ENCODE data around the gene PIK3AP1.
"Not testable (repeated sequence)": the region's sequence is repeated elsewhere in the genome, so short reads cannot be mapped to it uniquely, and the experiment has no call there.

Gene PIK3AP1

GRCh38 chr10:96747734-96748550 lies 27.6 kb upstream of the PIK3AP1 start:
- no peak overlapping the region for H3K9ac ChIP-seq (ENCODE audit: low read depth, low read length)
- no peaks in the 10 kb centered on the region for H3K36me3 ChIP-seq (ENCODE audit: insufficient read depth, low read depth, low read length)
- no peak overlapping the region for H3K4me3 ChIP-seq (ENCODE audit: low read length)
- H3K27ac ChIP-seq (ENCODE audit: low read length), result no peak overlapping the region
- H3K4me1 ChIP-seq (ENCODE audit: insufficient read depth, low read length), result no peaks in the 10 kb centered on the region
- no peaks in the 10 kb centered on the region for H3K9me3 ChIP-seq (ENCODE audit: insufficient read depth, low read depth, low read length)
- no peaks in the 10 kb centered on the region for H3K27me3 ChIP-seq (ENCODE audit: insufficient read depth, low read length)

- no peak overlapping the region for H3K9ac ChIP-seq (ENCODE audit: low read depth, low read length)
- no peak overlapping the region for H3K27ac ChIP-seq (ENCODE audit: low read length)
- H3K9me3 ChIP-seq (ENCODE audit: insufficient read depth, low read depth, low read length), result no peaks in the 10 kb centered on the region
- H3K36me3 ChIP-seq (ENCODE audit: insufficient read depth, low read depth, low read length), result no peaks in the 10 kb centered on the region
- H3K4me1 ChIP-seq (ENCODE audit: insufficient read depth, low read length), result no peaks in the 10 kb centered on the region
- no peak overlapping the region for H3K4me3 ChIP-seq (ENCODE audit: low read length)
- no peaks in the 10 kb centered on the region for H3K27me3 ChIP-seq (ENCODE audit: insufficient read depth, low read length)
Measured at GRCh38 chr10:96746503-96746902, 26.2 kb upstream of the PIK3AP1 start.

GRCh38 chr10:96745950-96746349 lies 25.6 kb upstream of the PIK3AP1 start:
- Histone ChIP-seq H3K36me3 (ENCODE audit: insufficient read depth, low read depth, low read length) (no peaks in the 10 kb centered on the region), H3K27ac (ENCODE audit: low read length) (no peak overlapping the region), H3K9ac (ENCODE audit: low read depth, low read length) (no peak overlapping the region), H3K27me3 (ENCODE audit: insufficient read depth, low read length) (no peaks in the 10 kb centered on the region), H3K4me1 (ENCODE audit: insufficient read depth, low read length) (no peaks in the 10 kb centered on the region), H3K9me3 (ENCODE audit: insufficient read depth, low read depth, low read length) (no peaks in the 10 kb centered on the region), H3K4me3 (ENCODE audit: low read length) (no peak overlapping the region)

GRCh38 chr10:96743988-96744585 lies 23.8 kb upstream of the PIK3AP1 start:
- Histone ChIP-seq H3K27me3 (ENCODE audit: insufficient read depth, low read length) (no peaks in the 10 kb centered on the region), H3K9ac (ENCODE audit: low read depth, low read length) (no peak overlapping the region), H3K4me3 (ENCODE audit: low read length) (no peak overlapping the region), H3K27ac (ENCODE audit: low read length) (no peak overlapping the region), H3K4me1 (ENCODE audit: insufficient read depth, low read length) (no peaks in the 10 kb centered on the region), H3K36me3 (ENCODE audit: insufficient read depth, low read depth, low read length) (no peaks in the 10 kb centered on the region), H3K9me3 (ENCODE audit: insufficient read depth, low read depth, low read length) (no peaks in the 10 kb centered on the region)

- not testable (repeated sequence) for H3K4me1 ChIP-seq (ENCODE audit: insufficient read depth, low read length); H3K9me3 ChIP-seq (ENCODE audit: insufficient read depth, low read depth, low read length); H3K4me3 ChIP-seq (ENCODE audit: low read length); H3K36me3 ChIP-seq (ENCODE audit: insufficient read depth, low read depth, low read length); H3K27me3 ChIP-seq (ENCODE audit: insufficient read depth, low read length); H3K9ac ChIP-seq (ENCODE audit: low read depth, low read length); H3K27ac ChIP-seq (ENCODE audit: low read length)
Measured at GRCh38 chr10:96741557-96741956, 21.2 kb upstream of the PIK3AP1 start.

- Histone ChIP-seq H3K4me3 (ENCODE audit: low read length) (no peak overlapping the region), H3K27me3 (ENCODE audit: insufficient read depth, low read length) (no peaks in the 10 kb centered on the region), H3K27ac (ENCODE audit: low read length) (no peak overlapping the region), H3K4me1 (ENCODE audit: insufficient read depth, low read length) (peaks cover 6% of the 10 kb centered on the region), H3K36me3 (ENCODE audit: insufficient read depth, low read depth, low read length) (no peaks in the 10 kb centered on the region), H3K9me3 (ENCODE audit: insufficient read depth, low read depth, low read length) (no peaks in the 10 kb centered on the region), H3K9ac (ENCODE audit: low read depth, low read length) (no peak overlapping the region)
Measured at GRCh38 chr10:96740579-96741281, 20.4 kb upstream of the PIK3AP1 start.

GRCh38 chr10:96740141-96740540 lies 19.8 kb upstream of the PIK3AP1 start:
- Histone ChIP-seq H3K27ac (ENCODE audit: low read length) (no peak overlapping the region), H3K9ac (ENCODE audit: low read depth, low read length) (no peak overlapping the region), H3K36me3 (ENCODE audit: insufficient read depth, low read depth, low read length) (no peaks in the 10 kb centered on the region), H3K9me3 (ENCODE audit: insufficient read depth, low read depth, low read length) (no peaks in the 10 kb centered on the region), H3K4me1 (ENCODE audit: insufficient read depth, low read length) (peaks cover 6% of the 10 kb centered on the region), H3K4me3 (ENCODE audit: low read length) (no peak overlapping the region), H3K27me3 (ENCODE audit: insufficient read depth, low read length) (no peaks in the 10 kb centered on the region)

- not testable (repeated sequence) for H3K4me1 ChIP-seq (ENCODE audit: insufficient read depth, low read length); H3K36me3 ChIP-seq (ENCODE audit: insufficient read depth, low read depth, low read length); H3K27ac ChIP-seq (ENCODE audit: low read length); H3K9ac ChIP-seq (ENCODE audit: low read depth, low read length); H3K4me3 ChIP-seq (ENCODE audit: low read length); H3K9me3 ChIP-seq (ENCODE audit: insufficient read depth, low read depth, low read length); H3K27me3 ChIP-seq (ENCODE audit: insufficient read depth, low read length)
Measured at GRCh38 chr10:96737307-96737902, 17.1 kb upstream of the PIK3AP1 start.

GRCh38 chr10:96724621-96725020 lies 4.3 kb upstream of the PIK3AP1 start:
- peaks cover 4% of the 10 kb centered on the region; the same call in 1 of the 2 replicates for H3K4me1 ChIP-seq (ENCODE audit: insufficient read depth, low read length)
- H3K27ac ChIP-seq (ENCODE audit: low read length), result no peak overlapping the region
- H3K36me3 ChIP-seq (ENCODE audit: insufficient read depth, low read depth, low read length), result no peaks in the 10 kb centered on the region

GRCh38 chr10:96721207-96721572 lies 876 bp upstream of the PIK3AP1 start:
- peak overlapping the region; percentile 77; the same call in 1 of the 2 replicates for H3K4me3 ChIP-seq (ENCODE audit: low read length)
- H3K9ac ChIP-seq (ENCODE audit: low read depth, low read length), result no peak overlapping the region; the same call in 1 of the 2 replicates

More at GRCh38 chr10:96724621-96725020, 4.3 kb upstream of the PIK3AP1 start:
- Histone ChIP-seq H3K9me3 (ENCODE audit: insufficient read depth, low read depth, low read length) (no peaks in the 10 kb centered on the region), H3K4me3 (ENCODE audit: low read length) (no peak overlapping the region), H3K27me3 (ENCODE audit: insufficient read depth, low read length) (peaks cover 12% of the 10 kb centered on the region), H3K9ac (ENCODE audit: low read depth, low read length) (no peak overlapping the region)

GRCh38 chr10:96719850-96720421 lies 378 bp downstream of the PIK3AP1 start:
- Histone ChIP-seq H3K36me3 (ENCODE audit: insufficient read depth, low read depth, low read length) (no peaks in the 10 kb centered on the region), H3K27ac (ENCODE audit: low read length) (no peak overlapping the region), H3K9me3 (ENCODE audit: insufficient read depth, low read depth, low read length) (no peaks in the 10 kb centered on the region), H3K27me3 (ENCODE audit: insufficient read depth, low read length) (peaks cover 23% of the 10 kb centered on the region), H3K9ac (ENCODE audit: low read depth, low read length) (peak overlapping the region; percentile 66; the same call in 1 of the 2 replicates), H3K4me3 (ENCODE audit: low read length) (peak overlapping the region; percentile 77), H3K4me1 (ENCODE audit: insufficient read depth, low read length) (peaks cover 4% of the 10 kb centered on the region; the same call in 1 of the 2 replicates)

More at GRCh38 chr10:96721207-96721572, 876 bp upstream of the PIK3AP1 start:
- no peak overlapping the region for H3K27ac ChIP-seq (ENCODE audit: low read length)
- H3K36me3 ChIP-seq (ENCODE audit: insufficient read depth, low read depth, low read length), result no peaks in the 10 kb centered on the region
- H3K27me3 ChIP-seq (ENCODE audit: insufficient read depth, low read length), result peaks cover 23% of the 10 kb centered on the region
- no peaks in the 10 kb centered on the region for H3K9me3 ChIP-seq (ENCODE audit: insufficient read depth, low read depth, low read length)
- H3K4me1 ChIP-seq (ENCODE audit: insufficient read depth, low read length), result peaks cover 4% of the 10 kb centered on the region; the same call in 1 of the 2 replicates

All from iPS-20b (cell line).